HCT116 (cell line): ENCODE measurements around the gene BCO2.

ENCODE experiments used
- CEBPB ChIP-seq: IDR thresholded peaks from 2 replicates; pipeline ENCODE4 v1.6.1; 2012; ENCODE audit warnings: low read depth
- MAX ChIP-seq: IDR thresholded peaks from 2 replicates; pipeline ENCODE4 v1.6.1; 2012
- POLR2AphosphoS5 ChIP-seq: IDR thresholded peaks from 2 replicates; pipeline ENCODE4 v1.6.1; 2011; ENCODE audit warnings: mild to moderate bottlenecking, low read depth, low read length, moderate library complexity

- TF ChIP-seq MAX, result no peak
- TF ChIP-seq POLR2AphosphoS5, result no peak
- TF ChIP-seq CEBPB, result no peak
These were observed 24.8 kb upstream of the BCO2 start for GRCh38 chr11:112150517-112150916.
